Effector CD4-positive, alpha-beta T cell (primary cell): ENCODE measurements around the gene ATP9B.

Experiments
- DNase-seq: peaks from one replicate; pipeline ENCODE4 v3.0.0-alpha.2; 2020

ATP9B gene

DNA sequence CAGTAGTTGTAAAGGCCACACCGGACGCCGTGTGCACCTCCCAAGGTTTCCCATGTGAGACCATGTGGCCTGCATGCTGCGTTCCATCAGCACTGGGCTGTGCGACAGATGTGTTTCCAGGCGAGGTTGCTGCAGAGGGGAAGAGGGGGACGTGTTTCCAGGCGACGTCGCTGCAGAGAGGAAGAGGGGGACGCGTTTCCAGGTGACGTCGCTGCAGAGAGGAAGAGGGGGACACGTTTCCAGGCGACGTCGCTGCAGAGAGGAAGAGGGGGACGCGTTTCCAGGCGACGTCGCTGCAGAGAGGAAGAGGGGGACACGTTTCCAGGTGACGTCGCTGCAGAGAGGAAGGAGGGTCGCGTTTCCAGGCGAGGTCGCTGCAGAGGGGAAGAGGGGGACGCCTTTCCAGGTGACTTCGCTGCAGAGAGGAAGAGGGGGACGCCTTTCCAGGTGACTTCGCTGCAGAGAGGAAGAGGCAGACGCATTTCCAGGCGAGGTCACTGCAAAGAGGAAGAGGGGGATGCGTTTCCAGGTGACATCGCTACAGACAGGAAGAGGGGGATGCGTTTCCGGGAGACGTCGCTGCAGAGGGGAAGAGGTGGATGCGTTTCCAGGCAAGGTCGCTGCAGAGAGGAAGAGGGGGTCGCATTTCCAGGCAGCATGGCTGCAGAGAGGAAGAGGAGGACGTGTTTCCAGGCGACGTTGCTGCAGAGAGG lies 351.0 kb downstream of the ATP9B start:
- no peak for DNase-seq

DNA sequence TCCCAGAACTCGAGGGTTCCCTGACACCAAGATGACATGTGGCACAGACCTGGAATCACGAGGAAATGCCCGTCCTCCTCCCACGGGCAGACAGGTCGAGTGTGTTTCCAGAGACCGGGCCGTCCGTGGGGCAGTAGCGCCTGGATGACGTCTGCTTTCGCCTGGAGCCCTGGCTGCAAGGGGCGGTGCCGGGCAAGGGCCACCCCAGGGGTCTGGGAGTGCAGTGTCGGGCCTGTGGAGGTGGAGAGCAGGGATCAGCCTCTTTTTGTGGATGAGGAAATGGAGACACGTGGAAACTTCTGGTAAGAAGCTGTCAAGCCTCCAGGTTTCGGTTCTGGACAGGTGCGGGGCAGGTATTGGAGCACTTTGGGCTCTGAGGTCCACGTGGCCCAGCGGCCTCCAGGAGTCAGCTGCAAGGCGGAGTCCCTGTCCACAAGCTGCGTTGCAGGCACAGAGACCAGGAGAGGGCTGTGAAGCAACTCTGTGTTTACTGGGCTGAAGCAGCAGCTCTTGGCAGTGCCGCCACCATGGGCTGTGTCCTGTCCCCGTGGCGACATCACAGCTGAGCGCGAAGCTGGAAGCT lies 352.2 kb downstream of the ATP9B start:
- no peak for DNase-seq

DNA sequence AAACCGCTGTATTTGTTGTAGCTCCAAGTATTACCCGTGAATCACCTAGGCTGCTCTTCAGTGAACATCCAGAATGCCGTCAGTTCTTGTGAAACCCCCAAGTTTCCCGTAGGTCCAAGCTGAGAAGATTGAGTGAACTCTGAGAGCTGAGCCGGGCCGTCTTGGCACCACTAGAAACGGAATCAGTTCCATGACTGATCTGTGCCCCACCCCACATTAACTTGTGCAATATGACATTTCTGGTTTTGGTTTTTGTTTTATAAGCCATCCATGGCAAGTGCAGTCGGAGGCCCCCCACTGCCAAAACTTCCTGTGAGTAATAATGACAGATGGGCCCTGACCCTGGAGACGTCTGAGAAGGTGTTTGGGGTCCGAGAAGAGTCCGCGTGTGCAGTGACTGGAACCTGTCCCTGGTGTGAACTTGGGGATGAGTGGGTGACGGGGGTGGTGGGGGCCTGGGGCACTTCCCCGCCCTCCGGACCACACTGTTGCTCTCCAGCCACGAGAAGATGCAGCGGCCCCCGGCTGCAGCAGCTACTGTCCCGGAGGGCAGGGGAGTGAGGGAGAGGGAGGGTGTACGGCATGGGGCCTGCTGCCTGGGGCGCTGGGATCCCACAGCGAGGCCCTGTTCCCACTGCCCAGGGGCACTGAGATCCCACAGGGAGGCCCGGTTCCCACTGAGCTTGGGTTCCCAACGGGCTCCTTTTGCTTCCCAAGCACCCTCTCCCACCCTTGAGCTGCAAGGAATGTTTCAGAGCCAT lies 353.0 kb downstream of the ATP9B start:
- no peak for DNase-seq

DNA sequence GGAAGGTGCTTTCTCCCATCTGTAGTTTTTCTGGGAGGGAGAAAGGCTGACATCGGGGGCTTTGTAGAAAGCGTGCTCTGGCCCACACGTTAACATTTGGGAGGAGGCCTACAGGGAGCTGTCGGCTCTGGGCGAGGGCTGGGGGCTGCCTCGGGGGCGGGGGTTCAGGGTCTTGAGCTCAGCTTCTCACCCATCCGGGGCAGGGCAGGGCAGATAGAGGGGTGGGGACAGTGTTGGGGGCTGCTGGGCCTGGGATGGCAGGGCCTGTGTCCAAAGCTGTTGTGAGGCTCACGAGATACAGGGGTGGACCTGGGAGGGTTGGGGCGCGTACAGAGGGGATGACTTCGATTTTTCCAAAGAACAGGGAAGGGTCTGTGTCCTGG lies 353.6 kb downstream of the ATP9B start:
- no peak for DNase-seq

DNA sequence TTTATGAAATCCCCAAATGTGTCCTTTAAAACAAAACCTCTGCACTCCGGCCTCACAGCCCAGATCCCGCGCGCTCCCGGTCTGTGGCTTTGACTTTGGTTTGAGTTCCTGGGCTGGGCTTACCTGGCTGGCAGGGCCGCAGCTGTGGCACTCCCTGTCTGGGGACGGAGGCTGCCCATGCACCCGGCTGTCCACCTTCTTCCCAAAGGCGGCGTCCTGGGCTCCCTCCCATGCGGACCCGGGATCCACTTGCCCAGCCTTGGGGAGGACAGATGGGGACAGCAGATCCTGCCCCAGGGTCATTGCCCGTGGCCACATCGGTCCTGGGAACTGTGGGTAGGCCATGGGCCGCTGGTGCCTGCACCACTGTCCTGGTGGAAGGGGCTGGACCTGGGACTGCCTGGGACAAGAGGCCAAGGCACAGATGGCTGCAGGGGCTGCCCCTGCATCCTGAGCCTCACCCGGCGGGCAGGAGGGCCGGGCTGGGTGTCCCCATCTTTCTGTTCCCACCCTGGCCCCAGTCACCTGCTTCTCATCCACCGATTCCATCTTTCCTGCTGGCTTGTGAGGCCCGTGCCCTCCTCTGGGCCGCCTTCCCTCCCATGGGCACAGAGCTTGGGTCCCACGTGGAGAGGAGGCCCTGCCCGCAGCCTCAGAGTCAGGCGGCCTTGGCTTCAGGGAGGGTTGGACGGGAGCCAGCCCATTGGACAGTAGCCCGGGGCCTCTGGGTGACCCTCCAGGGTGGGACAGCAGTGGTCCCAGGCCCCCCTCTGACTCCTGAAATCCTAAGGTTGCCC lies 354.2 kb downstream of the ATP9B start:
- no peak for DNase-seq

DNA sequence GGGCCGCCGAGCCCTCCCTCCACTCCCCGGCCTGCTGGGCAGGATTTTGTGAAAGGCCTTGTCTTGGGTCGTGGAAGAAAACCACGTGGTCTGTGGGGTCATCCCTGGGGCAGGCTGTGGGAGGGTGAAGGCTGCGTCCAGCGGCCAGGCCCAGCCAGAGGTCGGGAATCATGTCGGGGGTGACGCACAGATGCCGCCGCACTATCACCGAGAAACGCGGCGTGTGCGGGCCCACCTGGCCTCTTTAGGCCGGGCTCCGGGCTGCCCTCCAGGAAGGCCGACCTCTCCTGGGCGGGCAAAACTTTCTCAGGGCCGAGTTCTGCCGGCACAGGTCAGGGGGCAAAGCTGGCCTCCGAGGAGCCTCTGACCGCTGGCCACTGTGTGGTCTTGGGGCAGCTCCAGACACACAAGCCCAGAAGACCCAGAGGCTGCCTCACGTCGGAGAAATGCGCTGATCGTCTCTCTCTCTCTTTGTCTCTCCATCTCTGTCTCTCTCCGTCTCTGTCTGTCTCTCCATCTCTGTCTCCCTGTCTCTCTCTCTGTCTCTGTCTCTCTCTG lies 354.9 kb downstream of the ATP9B start:
- DNase-seq, result no peak

DNA sequence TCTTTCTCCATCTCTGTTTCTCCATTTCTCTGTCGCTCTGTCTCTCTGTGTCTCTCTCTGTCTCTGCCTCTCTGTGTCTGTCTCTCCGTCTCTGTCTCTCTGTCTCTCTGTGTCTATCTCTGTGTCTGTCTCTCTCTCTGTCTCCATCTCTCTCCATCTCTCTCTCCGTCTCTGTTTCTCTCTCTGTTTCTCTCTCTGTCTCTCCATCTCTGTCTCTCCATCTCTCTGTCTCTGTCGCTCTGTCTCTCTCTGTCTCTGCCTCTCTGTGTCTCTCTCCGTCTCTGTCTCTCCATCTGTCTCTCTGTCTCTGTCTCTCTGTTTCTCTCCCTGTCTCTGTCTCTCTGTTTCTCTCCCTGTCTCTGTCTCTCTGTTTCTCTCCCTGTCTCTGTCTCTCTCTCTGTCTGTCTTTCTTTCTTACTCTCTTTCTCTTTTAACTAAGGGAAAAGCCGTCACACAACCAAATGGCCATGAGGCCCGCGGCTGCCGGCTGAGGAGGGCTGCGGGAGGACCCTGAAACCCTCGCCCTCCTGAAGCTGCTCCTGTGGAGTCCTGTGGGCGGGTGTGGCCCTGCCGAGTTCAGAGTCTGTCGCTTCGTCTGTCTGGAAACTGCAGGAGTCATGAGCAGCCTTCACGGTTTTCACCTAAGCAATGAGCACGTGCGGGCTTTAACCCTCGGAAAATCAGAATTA lies 355.8 kb downstream of the ATP9B start:
- DNase-seq, result no peak

DNA sequence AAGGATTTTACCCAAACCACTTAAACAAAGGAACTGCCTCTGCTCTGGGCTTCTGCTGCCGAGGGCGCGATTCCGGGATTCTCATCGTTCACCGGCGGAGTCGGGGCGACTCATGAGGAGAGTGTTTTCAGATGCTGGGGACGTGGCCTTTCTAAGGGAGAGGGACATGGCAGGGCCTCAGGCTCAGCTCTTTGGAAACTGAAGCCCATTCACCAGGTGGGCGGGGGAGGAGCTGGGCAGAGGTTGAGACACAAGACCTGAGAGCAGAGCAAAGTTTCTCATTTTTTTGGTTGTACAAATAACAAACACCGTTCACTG lies 356.3 kb downstream of the ATP9B start:
- DNase-seq, result no peak

DNA sequence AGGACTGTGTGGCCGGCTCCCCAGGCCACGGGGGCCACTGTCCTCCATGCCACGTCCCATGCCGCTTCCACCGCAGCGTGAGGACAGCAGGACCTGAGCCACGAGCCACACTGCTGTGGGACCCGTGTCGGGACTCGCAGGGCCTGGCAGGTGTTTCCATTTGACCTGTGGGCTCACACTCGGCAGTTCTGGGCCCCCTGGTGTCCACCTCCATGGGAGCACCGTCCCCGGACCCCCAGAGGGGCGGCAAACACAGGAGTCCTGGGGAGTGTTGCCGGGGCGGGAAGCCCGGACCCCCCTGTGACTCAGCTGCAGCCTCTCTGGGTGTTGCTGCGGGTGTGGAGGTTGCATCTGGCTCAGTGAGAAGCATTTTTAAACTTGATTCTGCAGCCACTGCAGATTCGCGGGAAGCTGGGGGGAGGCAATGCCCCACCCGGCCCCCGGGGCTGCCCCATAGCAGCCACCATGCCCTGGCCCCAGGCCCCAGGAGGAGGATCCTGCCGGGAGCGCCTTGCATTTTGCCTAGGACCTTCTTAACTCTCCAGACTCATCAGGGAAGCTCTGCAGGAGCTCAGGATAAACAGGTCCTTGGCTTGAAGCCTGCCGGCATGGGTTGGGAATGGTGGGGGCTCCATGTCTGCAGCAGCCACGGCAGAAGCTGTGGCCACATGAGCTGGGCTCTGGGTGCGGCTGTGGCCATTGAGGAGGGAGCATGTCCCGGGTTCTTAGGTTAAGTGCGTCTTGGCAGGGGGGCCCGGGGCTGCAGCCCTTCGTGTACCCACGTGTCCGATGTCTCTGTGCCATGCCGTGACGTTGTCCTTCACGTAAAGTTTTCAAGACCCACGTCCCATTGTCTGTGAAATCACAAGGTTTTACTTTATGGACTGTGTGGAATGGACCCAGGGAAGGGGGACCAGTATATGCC lies 357.4 kb downstream of the ATP9B start:
- no peak for DNase-seq

DNA sequence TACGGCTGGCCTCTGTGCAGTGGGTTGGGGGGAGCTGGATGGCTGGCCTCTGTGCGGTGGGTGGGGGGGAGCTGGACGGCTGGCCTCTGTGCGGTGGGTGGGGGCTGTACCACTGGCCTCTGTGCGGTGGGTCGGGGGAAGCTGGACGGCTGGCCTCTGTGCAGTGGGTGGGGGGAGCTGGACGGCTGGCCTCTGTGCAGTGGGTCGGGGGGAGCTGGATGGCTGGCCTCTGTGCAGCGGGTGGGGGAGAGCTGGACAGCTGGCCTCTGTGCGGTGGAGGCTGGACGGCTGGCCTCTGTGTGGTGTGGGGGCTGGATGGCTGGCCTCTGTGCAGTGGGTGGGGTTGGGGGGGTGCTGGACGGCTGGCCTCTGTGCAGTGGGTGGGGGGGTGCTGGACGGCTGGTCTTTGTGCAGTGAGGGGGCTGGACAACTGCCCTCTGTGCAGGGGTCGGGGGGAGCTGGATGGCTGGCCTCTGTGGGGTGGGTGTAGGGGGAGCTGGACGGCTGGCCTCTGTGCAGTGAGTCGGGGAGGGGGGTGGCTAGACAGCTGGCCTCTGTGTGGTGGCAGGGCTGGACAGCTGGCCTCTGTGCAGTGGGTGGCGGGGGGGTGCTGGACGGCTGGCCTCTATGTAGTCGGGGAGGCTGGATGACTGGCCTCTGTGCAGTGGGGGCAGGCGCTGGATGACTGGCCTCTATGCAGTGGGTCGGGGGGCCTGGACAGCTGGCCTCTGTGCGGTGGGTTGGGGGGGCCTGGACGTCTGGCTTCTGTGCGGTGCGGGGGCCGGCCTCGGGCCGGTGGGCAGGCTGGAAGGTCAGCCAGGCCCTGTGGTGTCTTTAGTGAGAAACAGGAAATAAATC lies 358.4 kb downstream of the ATP9B start:
- no peak for DNase-seq
